ENCODE measurements around the gene CES2. TPM values are rescaled to one million over a fixed set of nuclear protein-coding genes. Genes with fewer than 3 reads are reported as not detected.

Gene CES2
- total RNA-seq, 1 experiment from 2014 or later: 13.3 TPM

GRCh38 chr16:66911801-66912200 is 23.5 kb upstream of the CES2 start:
- no peaks in the 10 kb centered on the region for H3K4me1 ChIP-seq (ENCODE audit: low read length)
- no peaks in the 10 kb centered on the region for H3K79me2 ChIP-seq (ENCODE audit: low read length)
- H3K9me3 ChIP-seq (ENCODE audit: low read length): no peaks in the 10 kb centered on the region
- no peaks in the 10 kb centered on the region for H3K9me2 ChIP-seq (replicated peaks; ENCODE audit: insufficient read depth, low read length)
- H2AFZ ChIP-seq (ENCODE audit: low read length): no peak overlapping the region
- no peak overlapping the region for H3K4me2 ChIP-seq (ENCODE audit: low read depth, low read length, poor library complexity, severe bottlenecking)
- H3K9ac ChIP-seq (ENCODE audit: low read length): no peak overlapping the region
- H3K4me3 ChIP-seq (ENCODE audit: low read length): no peak overlapping the region
- no peaks in the 10 kb centered on the region for H4K20me1 ChIP-seq (ENCODE audit: insufficient read depth, low read depth, low read length)
- no peaks in the 10 kb centered on the region for H3K27me3 ChIP-seq (ENCODE audit: low read length)
- H3K36me3 ChIP-seq (ENCODE audit: insufficient read depth, low read length): no peaks in the 10 kb centered on the region
- no peak overlapping the region for H3K27ac ChIP-seq (ENCODE audit: low read length)
- no peak for DNase-seq

GRCh38 chr16:66913081-66913480 is 22.2 kb upstream of the CES2 start:
- H3K9me2 ChIP-seq (replicated peaks; ENCODE audit: insufficient read depth, low read length): no peaks in the 10 kb centered on the region
- no peaks in the 10 kb centered on the region for H3K79me2 ChIP-seq (ENCODE audit: low read length)
- H2AFZ ChIP-seq (ENCODE audit: low read length): no peak overlapping the region
- H3K4me2 ChIP-seq (ENCODE audit: low read depth, low read length, poor library complexity, severe bottlenecking): no peak overlapping the region
- no peaks in the 10 kb centered on the region for H4K20me1 ChIP-seq (ENCODE audit: insufficient read depth, low read depth, low read length)
- no peak overlapping the region for H3K9ac ChIP-seq (ENCODE audit: low read length)
- H3K4me1 ChIP-seq (ENCODE audit: low read length): no peaks in the 10 kb centered on the region
- no peaks in the 10 kb centered on the region for H3K9me3 ChIP-seq (ENCODE audit: low read length)
- no peak overlapping the region for H3K4me3 ChIP-seq (ENCODE audit: low read length)
- DNase-seq: no peak
- H3K27me3 ChIP-seq (ENCODE audit: low read length): no peaks in the 10 kb centered on the region
- no peak overlapping the region for H3K27ac ChIP-seq (ENCODE audit: low read length)
- H3K36me3 ChIP-seq (ENCODE audit: insufficient read depth, low read length): no peaks in the 10 kb centered on the region

DNA sequence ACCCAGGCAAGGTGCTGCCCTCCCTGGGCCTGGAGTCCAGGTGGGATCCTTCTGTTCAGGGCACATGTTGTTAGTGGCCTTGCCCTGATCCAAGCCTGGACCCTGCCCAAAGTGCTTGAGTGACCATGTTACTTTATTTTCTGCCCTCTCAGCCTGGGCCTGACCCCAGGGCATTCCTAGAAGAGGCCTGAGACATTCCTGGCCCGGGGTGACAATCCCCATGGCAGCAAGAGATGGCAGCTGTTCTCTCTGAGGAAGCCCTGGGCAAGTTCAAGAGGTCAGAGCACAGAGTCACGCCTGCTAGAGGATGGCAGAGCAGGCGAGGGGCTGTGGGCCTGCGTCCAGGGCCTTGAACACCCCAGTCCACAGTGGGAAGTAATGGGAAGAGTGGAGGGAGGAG is 21.6 kb upstream of the CES2 start:
- H3K9me2 ChIP-seq (replicated peaks; ENCODE audit: insufficient read depth, low read length): no peaks in the 10 kb centered on the region
- no peaks in the 10 kb centered on the region for H3K4me1 ChIP-seq (ENCODE audit: low read length)
- no peak overlapping the region for H3K4me3 ChIP-seq (ENCODE audit: low read length)
- no peak overlapping the region for H2AFZ ChIP-seq (ENCODE audit: low read length)
- no peaks in the 10 kb centered on the region for H3K79me2 ChIP-seq (ENCODE audit: low read length)
- no peak overlapping the region for H3K9ac ChIP-seq (ENCODE audit: low read length)
- no peak for DNase-seq
- no peak overlapping the region for H3K27ac ChIP-seq (ENCODE audit: low read length)
- no peaks in the 10 kb centered on the region for H3K9me3 ChIP-seq (ENCODE audit: low read length)
- no peaks in the 10 kb centered on the region for H3K36me3 ChIP-seq (ENCODE audit: insufficient read depth, low read length)
- no peaks in the 10 kb centered on the region for H4K20me1 ChIP-seq (ENCODE audit: insufficient read depth, low read depth, low read length)
- no peaks in the 10 kb centered on the region for H3K27me3 ChIP-seq (ENCODE audit: low read length)
- no peak overlapping the region for H3K4me2 ChIP-seq (ENCODE audit: low read depth, low read length, poor library complexity, severe bottlenecking)

DNA sequence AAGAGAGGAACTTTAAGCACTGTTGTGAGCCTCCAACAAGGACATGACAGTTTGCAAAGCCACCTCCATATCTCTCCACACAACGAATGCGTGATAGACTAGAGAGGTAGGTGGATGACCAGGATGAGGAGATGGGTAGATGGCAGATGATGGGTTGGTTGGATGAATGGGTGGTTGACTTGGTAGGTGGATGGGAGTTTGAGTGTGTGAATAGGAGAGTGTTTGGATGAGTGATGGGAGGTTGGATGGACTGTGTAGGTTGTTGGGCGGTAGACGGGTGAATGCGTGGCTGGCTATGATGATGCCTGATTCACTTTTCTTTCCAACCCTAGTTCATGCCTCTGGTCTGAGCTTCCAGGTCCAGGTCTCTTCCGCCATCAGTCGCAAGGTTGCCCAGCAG is 20.8 kb upstream of the CES2 start:
- Histone ChIP-seq H3K4me1 (ENCODE audit: low read length) (no peaks in the 10 kb centered on the region), H3K4me2 (ENCODE audit: low read depth, low read length, poor library complexity, severe bottlenecking) (no peak overlapping the region), H3K9ac (ENCODE audit: low read length) (no peak overlapping the region), H3K27me3 (ENCODE audit: low read length) (no peaks in the 10 kb centered on the region), H3K9me2 (replicated peaks; ENCODE audit: insufficient read depth, low read length) (no peaks in the 10 kb centered on the region), H3K27ac (ENCODE audit: low read length) (no peak overlapping the region), H3K9me3 (ENCODE audit: low read length) (no peaks in the 10 kb centered on the region), H3K36me3 (ENCODE audit: insufficient read depth, low read length) (no peaks in the 10 kb centered on the region), H3K4me3 (ENCODE audit: low read length) (no peak overlapping the region), H2AFZ (ENCODE audit: low read length) (no peak overlapping the region), H3K79me2 (ENCODE audit: low read length) (no peaks in the 10 kb centered on the region), H4K20me1 (ENCODE audit: insufficient read depth, low read depth, low read length) (no peaks in the 10 kb centered on the region)
- no peak for DNase-seq

- no peaks in the 10 kb centered on the region for H3K36me3 ChIP-seq (ENCODE audit: insufficient read depth, low read length)
Observed at GRCh38 chr16:66915041-66915440, 20.3 kb upstream of the CES2 start.

DNA sequence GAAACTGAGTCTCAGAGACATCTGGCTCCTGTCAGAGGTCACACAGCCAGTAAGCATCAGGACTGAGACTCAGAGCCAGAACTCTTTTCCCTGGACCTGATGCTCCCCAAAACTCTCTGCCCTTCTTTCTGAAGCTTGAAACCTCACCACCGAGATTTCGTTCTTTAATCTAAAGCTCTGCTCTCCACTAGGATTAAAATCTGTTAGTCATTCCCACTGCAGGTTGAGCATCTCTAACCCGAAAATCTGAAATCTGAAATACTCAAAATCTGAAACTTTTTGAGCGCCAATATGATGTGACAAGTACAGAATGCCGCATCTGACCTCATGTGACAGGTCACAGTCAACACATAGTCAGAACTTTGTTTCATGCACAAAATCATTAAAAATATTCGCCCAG is 18.8 kb upstream of the CES2 start:
- H2AFZ ChIP-seq (ENCODE audit: low read length): no peak overlapping the region
- H3K79me2 ChIP-seq (ENCODE audit: low read length): no peaks in the 10 kb centered on the region
- H4K20me1 ChIP-seq (ENCODE audit: insufficient read depth, low read depth, low read length): no peaks in the 10 kb centered on the region
- no peaks in the 10 kb centered on the region for H3K9me3 ChIP-seq (ENCODE audit: low read length)
- H3K4me3 ChIP-seq (ENCODE audit: low read length): no peak overlapping the region
- DNase-seq: no peak
- no peaks in the 10 kb centered on the region for H3K9me2 ChIP-seq (replicated peaks; ENCODE audit: insufficient read depth, low read length)
- no peaks in the 10 kb centered on the region for H3K27me3 ChIP-seq (ENCODE audit: low read length)
- H3K4me1 ChIP-seq (ENCODE audit: low read length): no peaks in the 10 kb centered on the region
- H3K9ac ChIP-seq (ENCODE audit: low read length): no peak overlapping the region
- no peak overlapping the region for H3K4me2 ChIP-seq (ENCODE audit: low read depth, low read length, poor library complexity, severe bottlenecking)
- H3K36me3 ChIP-seq (ENCODE audit: insufficient read depth, low read length): no peaks in the 10 kb centered on the region
- no peak overlapping the region for H3K27ac ChIP-seq (ENCODE audit: low read length)

More at GRCh38 chr16:66915041-66915440, 20.3 kb upstream of the CES2 start:
- no peaks in the 10 kb centered on the region for H4K20me1 ChIP-seq (ENCODE audit: insufficient read depth, low read depth, low read length)
- no peak for DNase-seq
- no peak overlapping the region for H3K4me3 ChIP-seq (ENCODE audit: low read length)
- H3K27ac ChIP-seq (ENCODE audit: low read length): no peak overlapping the region
- no peaks in the 10 kb centered on the region for H3K79me2 ChIP-seq (ENCODE audit: low read length)
- no peak overlapping the region for H3K9ac ChIP-seq (ENCODE audit: low read length)
- H3K27me3 ChIP-seq (ENCODE audit: low read length): no peaks in the 10 kb centered on the region
- H2AFZ ChIP-seq (ENCODE audit: low read length): no peak overlapping the region
- H3K9me2 ChIP-seq (replicated peaks; ENCODE audit: insufficient read depth, low read length): no peaks in the 10 kb centered on the region
- no peaks in the 10 kb centered on the region for H3K9me3 ChIP-seq (ENCODE audit: low read length)
- H3K4me2 ChIP-seq (ENCODE audit: low read depth, low read length, poor library complexity, severe bottlenecking): no peak overlapping the region
- H3K4me1 ChIP-seq (ENCODE audit: low read length): no peaks in the 10 kb centered on the region

- H3K9me3 ChIP-seq (ENCODE audit: low read length): no peaks in the 10 kb centered on the region
- H3K9ac ChIP-seq (ENCODE audit: low read length): no peak overlapping the region
- H2AFZ ChIP-seq (ENCODE audit: low read length): no peak overlapping the region
- H3K27me3 ChIP-seq (ENCODE audit: low read length): no peaks in the 10 kb centered on the region
- no peaks in the 10 kb centered on the region for H3K36me3 ChIP-seq (ENCODE audit: insufficient read depth, low read length)
- H3K4me3 ChIP-seq (ENCODE audit: low read length): no peak overlapping the region
- no peaks in the 10 kb centered on the region for H3K79me2 ChIP-seq (ENCODE audit: low read length)
- DNase-seq: no peak
- no peaks in the 10 kb centered on the region for H3K9me2 ChIP-seq (replicated peaks; ENCODE audit: insufficient read depth, low read length)
- no peak overlapping the region for H3K4me2 ChIP-seq (ENCODE audit: low read depth, low read length, poor library complexity, severe bottlenecking)
- H3K27ac ChIP-seq (ENCODE audit: low read length): no peak overlapping the region
- H4K20me1 ChIP-seq (ENCODE audit: insufficient read depth, low read depth, low read length): no peaks in the 10 kb centered on the region
- no peaks in the 10 kb centered on the region for H3K4me1 ChIP-seq (ENCODE audit: low read length)
Observed at GRCh38 chr16:66917741-66918140, 17.6 kb upstream of the CES2 start.

DNA sequence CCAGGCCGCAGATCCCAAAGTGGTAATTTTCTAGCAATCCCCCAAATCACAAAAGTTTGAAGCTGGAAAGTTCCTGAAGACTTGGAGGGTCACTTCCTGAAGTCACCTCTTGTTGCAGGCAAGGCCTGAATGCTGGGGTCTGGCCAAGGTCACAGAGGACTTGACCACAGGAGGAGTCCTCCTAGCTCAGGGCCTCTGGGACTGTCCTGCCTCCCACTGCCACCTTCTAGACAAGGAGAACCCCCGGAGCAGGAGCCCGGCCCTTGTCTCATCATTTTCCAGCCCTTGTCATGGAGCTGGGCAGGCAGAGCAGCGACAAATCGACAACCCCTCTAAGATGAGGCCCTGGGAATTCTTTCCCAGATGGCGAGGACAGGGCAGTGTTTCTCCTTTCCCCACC is 17.0 kb upstream of the CES2 start:
- Histone ChIP-seq H3K4me2 (ENCODE audit: low read depth, low read length, poor library complexity, severe bottlenecking) (no peak overlapping the region), H4K20me1 (ENCODE audit: insufficient read depth, low read depth, low read length) (no peaks in the 10 kb centered on the region), H3K9ac (ENCODE audit: low read length) (no peak overlapping the region), H3K27me3 (ENCODE audit: low read length) (no peaks in the 10 kb centered on the region), H3K9me2 (replicated peaks; ENCODE audit: insufficient read depth, low read length) (no peaks in the 10 kb centered on the region), H2AFZ (ENCODE audit: low read length) (no peak overlapping the region), H3K36me3 (ENCODE audit: insufficient read depth, low read length) (no peaks in the 10 kb centered on the region), H3K27ac (ENCODE audit: low read length) (no peak overlapping the region), H3K79me2 (ENCODE audit: low read length) (no peaks in the 10 kb centered on the region), H3K4me1 (ENCODE audit: low read length) (no peaks in the 10 kb centered on the region), H3K4me3 (ENCODE audit: low read length) (no peak overlapping the region), H3K9me3 (ENCODE audit: low read length) (no peaks in the 10 kb centered on the region)
- DNase-seq: no peak

All from Karpas-422 (cell line).